ENCODE data around the gene L2HGDH.

DNA sequence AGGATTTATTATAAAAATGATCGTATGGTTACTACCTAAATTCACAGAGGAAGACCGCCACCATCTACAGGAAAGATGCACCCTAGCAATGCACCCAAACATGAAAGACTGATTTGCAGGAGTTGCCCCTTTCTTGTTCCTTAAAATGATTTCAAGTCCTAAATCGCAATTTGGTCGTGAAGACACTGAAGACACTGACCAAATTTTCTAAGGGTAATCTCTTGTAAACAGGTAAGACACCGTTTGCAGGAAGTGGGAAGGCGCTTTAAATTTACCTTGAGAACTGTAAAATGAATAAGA, 81.7 kb downstream of the L2HGDH start:
- TF ChIP-seq, protein P1, sequence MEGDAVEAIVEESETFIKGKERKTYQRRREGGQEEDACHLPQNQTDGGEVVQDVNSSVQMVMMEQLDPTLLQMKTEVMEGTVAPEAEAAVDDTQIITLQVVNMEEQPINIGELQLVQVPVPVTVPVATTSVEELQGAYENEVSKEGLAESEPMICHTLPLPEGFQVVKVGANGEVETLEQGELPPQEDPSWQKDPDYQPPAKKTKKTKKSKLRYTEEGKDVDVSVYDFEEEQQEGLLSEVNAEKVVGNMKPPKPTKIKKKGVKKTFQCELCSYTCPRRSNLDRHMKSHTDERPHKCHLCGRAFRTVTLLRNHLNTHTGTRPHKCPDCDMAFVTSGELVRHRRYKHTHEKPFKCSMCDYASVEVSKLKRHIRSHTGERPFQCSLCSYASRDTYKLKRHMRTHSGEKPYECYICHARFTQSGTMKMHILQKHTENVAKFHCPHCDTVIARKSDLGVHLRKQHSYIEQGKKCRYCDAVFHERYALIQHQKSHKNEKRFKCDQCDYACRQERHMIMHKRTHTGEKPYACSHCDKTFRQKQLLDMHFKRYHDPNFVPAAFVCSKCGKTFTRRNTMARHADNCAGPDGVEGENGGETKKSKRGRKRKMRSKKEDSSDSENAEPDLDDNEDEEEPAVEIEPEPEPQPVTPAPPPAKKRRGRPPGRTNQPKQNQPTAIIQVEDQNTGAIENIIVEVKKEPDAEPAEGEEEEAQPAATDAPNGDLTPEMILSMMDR (IDR thresholded peaks at IDR 0.05; ENCODE audit: low read depth, low read length, poor library complexity, severe bottlenecking), result no peak
- TF ChIP-seq EZH2phosphoT487 (IDR thresholded peaks at IDR 0.05; ENCODE audit: borderline replicate concordance, low read length), result no peak

Data from DOHH2 (cell line).